ENCODE data around the gene UNC93B1.

Gene UNC93B1

GRCh38 chr11:68040101-68040956 is 36.4 kb upstream of the UNC93B1 start:
- no peak for DNase-seq (ENCODE audit: low read depth)

GRCh38 chr11:68039526-68040086 is 35.7 kb upstream of the UNC93B1 start:
- no peak for DNase-seq (ENCODE audit: low read depth)

GRCh38 chr11:68038718-68039525 is 35.0 kb upstream of the UNC93B1 start, which contains the start of gene TCIRG1:
TSS of gene TCIRG1 (plus strand) at chr11:68039025. CDS start at chr11:68041272, 2,247 bp downstream.
- DNase-seq (ENCODE audit: low read depth), result peak; percentile 71

GRCh38 chr11:68038226-68038717 is 34.4 kb upstream of the UNC93B1 start:
- DNase-seq (ENCODE audit: low read depth), result no peak

- no peak for DNase-seq (ENCODE audit: low read depth)
These were observed 33.7 kb upstream of the UNC93B1 start for GRCh38 chr11:68037411-68038225.

GRCh38 chr11:68036717-68037239 is 32.9 kb upstream of the UNC93B1 start:
- no peak for DNase-seq (ENCODE audit: low read depth)

- DNase-seq (ENCODE audit: low read depth), result no peak
These were observed 32.3 kb upstream of the UNC93B1 start for GRCh38 chr11:68036141-68036716.

- DNase-seq (ENCODE audit: low read depth), result no peak
These were observed 31.5 kb upstream of the UNC93B1 start for GRCh38 chr11:68035266-68035876.

- no peak for DNase-seq (ENCODE audit: low read depth)
These were observed 29.8 kb upstream of the UNC93B1 start for GRCh38 chr11:68033708-68034045.

- DNase-seq (ENCODE audit: low read depth), result no peak
These were observed 29.3 kb upstream of the UNC93B1 start for GRCh38 chr11:68032997-68033707.

GRCh38 chr11:68032003-68032402 is 28.1 kb upstream of the UNC93B1 start:
- DNase-seq (ENCODE audit: low read depth), result no peak

GRCh38 chr11:68031144-68031464 is 27.2 kb upstream of the UNC93B1 start:
- no peak for DNase-seq (ENCODE audit: low read depth)

GRCh38 chr11:68030318-68031143 is 26.6 kb upstream of the UNC93B1 start, which contains the start of gene NDUFS8:
TSS of gene NDUFS8 (plus strand) at chr11:68030681. CDS start at chr11:68032152, 1,471 bp downstream.
- peak; percentile 98 for DNase-seq (ENCODE audit: low read depth)

- DNase-seq (ENCODE audit: low read depth), result no peak
These were observed 25.1 kb upstream of the UNC93B1 start for GRCh38 chr11:68028802-68029545.

- DNase-seq (ENCODE audit: low read depth), result no peak
These were observed 23.8 kb upstream of the UNC93B1 start for GRCh38 chr11:68027667-68028066.

- no peak for DNase-seq (ENCODE audit: low read depth)
These were observed 22.7 kb upstream of the UNC93B1 start for GRCh38 chr11:68026391-68027105.

GRCh38 chr11:68025047-68025446 is 21.1 kb upstream of the UNC93B1 start:
- no peak for DNase-seq (ENCODE audit: low read depth)

- DNase-seq (ENCODE audit: low read depth), result no peak
These were observed 20.6 kb upstream of the UNC93B1 start for GRCh38 chr11:68024508-68024907.

Measured in GM04504 (cell line).